Spleen (tissue), 7 donors: Measurements from ENCODE around the gene EXTL1.

Experiments used
- CTCF ChIP-seq, 11 experiments: fragments of 200-600 bp in 7 of 11; fragments of 450-650 bp in 4 of 11; sonication (generic) in 4 of 11; IDR thresholded peaks in 8 of 11; conservative IDR thresholded peaks in 3 of 11; 1 replicate in 7 of 11; 2 replicates in 4 of 11; pipeline versions ENCODE4 v1.4.0 to v1.8.0; 2016 to 2021; ENCODE audit warnings: antibody characterized with exemption in 11 of 11, inconsistent platforms in 4 of 11, mild to moderate bottlenecking in 1 of 11
- POLR2A ChIP-seq, 3 donors: fragments of 450-650 bp; IDR thresholded peaks; one replicate each; pipeline ENCODE4 v1.5.1; 2017; ENCODE audit warnings: antibody characterized with exemption in 3 of 3, mild to moderate bottlenecking in 1 of 3
- POLR2AphosphoS5 ChIP-seq, 3 donors: sonication (generic); formaldehyde crosslinking; IDR thresholded peaks; one replicate each; pipeline ENCODE4 v1.5.1; 2017; ENCODE audit warnings: antibody characterized with exemption in 3 of 3
- donor health status: DM: no; HTN: no; CAD: no; lungs with moderate emphysema.
- donor health status: DM: no; HTN: no; CAD: no.
- donor health status: DM: no; HTN: no; CAD: no.

DNA sequence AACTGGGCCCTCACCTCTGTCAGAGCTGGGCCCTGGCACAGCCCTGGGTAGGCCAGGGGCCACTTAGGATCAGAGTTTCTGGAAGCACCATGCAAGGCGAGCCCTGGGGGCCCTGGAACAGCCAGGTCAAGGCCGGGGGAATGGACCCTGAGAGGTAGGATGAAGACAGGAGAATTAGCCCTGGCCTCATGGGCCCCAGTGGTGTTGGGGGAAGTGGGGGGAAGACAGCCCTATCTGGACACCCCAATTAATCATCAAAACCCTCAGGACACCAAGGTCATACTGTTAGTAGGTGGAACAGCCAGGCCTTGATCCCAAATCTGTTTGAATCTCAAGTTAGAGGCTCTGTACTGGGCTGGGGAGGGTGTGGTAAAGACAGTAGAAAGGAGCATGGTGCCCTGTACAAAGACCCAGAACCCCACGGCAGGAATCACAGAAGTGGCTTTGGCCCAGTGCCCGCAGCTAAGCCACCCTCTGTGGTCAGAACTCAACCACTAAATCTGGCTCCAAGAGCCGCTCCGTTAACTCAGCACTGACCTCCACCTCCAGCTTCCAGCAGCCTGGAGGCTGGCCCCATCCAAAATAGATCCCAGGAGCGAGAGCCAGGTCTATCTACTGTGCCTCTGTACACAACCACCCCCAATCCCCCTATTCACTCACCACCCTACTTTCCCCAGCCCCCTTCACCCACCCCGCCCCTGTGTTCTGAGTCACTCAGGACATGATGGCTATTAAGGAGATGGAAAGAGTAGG is 59.9 kb downstream of the EXTL1 start:
- TF ChIP-seq CTCF (IDR thresholded peaks at IDR 0.05 in 8 of 11, conservative IDR thresholded peaks at IDR 0.05 in 3 of 11) = no peak
- TF ChIP-seq POLR2AphosphoS5 (IDR thresholded peaks at IDR 0.05) = no peak
- no peak for TF ChIP-seq POLR2A (IDR thresholded peaks at IDR 0.05)
